HEK293 (cell line): ENCODE results near the gene LSM7.

ENCODE experiments used
- CTCF ChIA-PET: fragments of 350-600 bp; formaldehyde crosslinking; extraction: SDS; loops from one replicate; lab custom pipeline; 2021; ENCODE audit warnings: antibody characterized with exemption; lab: Yijun Ruan, JAX
- POLR2A ChIA-PET: fragments of 300-600 bp; formaldehyde crosslinking; extraction: SDS; loops from one replicate; lab custom pipeline; 2020; ENCODE audit warnings: antibody characterized with exemption, inconsistent platforms; lab: Yijun Ruan, JAX
- H3K27ac ChIP-seq: fragments of 200-500 bp; sonication (Bioruptor generic); 2 replicates; pipeline ENCODE4 v1.5.1; 2014; ENCODE audit warnings: low read depth, low read length, control low read depth, inconsistent platforms; ENCODE audit errors: extremely low read depth
- H3K36me3 ChIP-seq, 2 experiments: fragments of 200-500 bp in 1 of 2; sonication (Bioruptor generic) in 1 of 2; 1 replicate in 1 of 2; 2 replicates in 1 of 2; pipeline ENCODE4 v1.5.1; 2014 to 2017; ENCODE audit warnings: inconsistent platforms in 2 of 2, low read length in 2 of 2; ENCODE audit not compliant: control insufficient read depth in 2 of 2, insufficient read depth in 1 of 2
- H3K4me1 ChIP-seq: fragments of 200-500 bp; sonication (Bioruptor generic); 2 replicates; pipeline ENCODE4 v1.5.1; 2014; ENCODE audit warnings: mild to moderate bottlenecking, low read length, inconsistent platforms; ENCODE audit not compliant: control insufficient read depth, insufficient read depth
- H3K4me3 ChIP-seq: 2 replicates; pipeline ENCODE4 v1.5.1; 2011; ENCODE audit warnings: low read depth, mild to moderate bottlenecking, control low read depth, low read length, moderate library complexity
- H3K9me3 ChIP-seq: fragments of 200-500 bp; sonication (Bioruptor generic); 2 replicates; pipeline ENCODE4 v1.5.1; 2014; ENCODE audit warnings: low read depth, low read length, inconsistent platforms; ENCODE audit not compliant: control insufficient read depth, insufficient read depth
- EGR2 ChIP-seq: fragments of 450-650 bp; formaldehyde crosslinking; IDR thresholded peaks from 2 replicates; pipeline ENCODE4 v1.5.1; 2016; ENCODE audit warnings: low read depth, missing biosample characterization, missing genetic modification characterization
- OSR2 ChIP-seq: fragments of 450-650 bp; formaldehyde crosslinking; IDR thresholded peaks from 2 replicates; pipeline ENCODE4 v1.5.1; 2016; ENCODE audit warnings: missing biosample characterization, missing genetic modification characterization
- SP2 ChIP-seq: fragments of 450-650 bp; formaldehyde crosslinking; IDR thresholded peaks from 2 replicates; pipeline ENCODE4 v1.5.1; 2016; ENCODE audit warnings: missing biosample characterization, missing genetic modification characterization
- SP7 ChIP-seq: fragments of 450-650 bp; formaldehyde crosslinking; IDR thresholded peaks from 2 replicates; pipeline ENCODE4 v1.5.1; 2016; ENCODE audit warnings: missing biosample characterization, missing genetic modification characterization
- TRIM28 ChIP-seq: IDR thresholded peaks from 2 replicates; pipeline ENCODE4 v1.6.1; 2011; ENCODE audit warnings: low read length, control low read depth, borderline replicate concordance
- ZIC2 ChIP-seq: fragments of 450-650 bp; formaldehyde crosslinking; IDR thresholded peaks from 2 replicates; pipeline ENCODE4 v1.5.1; 2016; ENCODE audit warnings: missing biosample characterization, missing genetic modification characterization
- ZNF138 ChIP-seq: fragments of 450-650 bp; formaldehyde crosslinking; IDR thresholded peaks from 2 replicates; pipeline ENCODE4 v1.5.1; 2016; ENCODE audit warnings: missing biosample characterization, missing genetic modification characterization, borderline replicate concordance
- ZNF302 ChIP-seq: fragments of 450-650 bp; formaldehyde crosslinking; IDR thresholded peaks from 2 replicates; pipeline ENCODE4 v1.5.1; 2016; ENCODE audit warnings: missing biosample characterization, missing genetic modification characterization, low read depth
- ZNF423 ChIP-seq: fragments of 450-650 bp; formaldehyde crosslinking; IDR thresholded peaks from 2 replicates; pipeline ENCODE4 v1.5.1; 2016; ENCODE audit warnings: missing biosample characterization, missing genetic modification characterization
- ZNF433 ChIP-seq: fragments of 450-650 bp; formaldehyde crosslinking; IDR thresholded peaks from 2 replicates; pipeline ENCODE4 v1.5.1; 2016; ENCODE audit warnings: missing biosample characterization, missing genetic modification characterization, low read depth
- ZNF600 ChIP-seq: fragments of 450-650 bp; formaldehyde crosslinking; IDR thresholded peaks from 2 replicates; pipeline ENCODE4 v1.5.1; 2016; ENCODE audit warnings: missing biosample characterization, missing genetic modification characterization
- ZNF621 ChIP-seq: fragments of 450-650 bp; formaldehyde crosslinking; IDR thresholded peaks from 2 replicates; pipeline ENCODE4 v1.5.1; 2017; ENCODE audit warnings: missing biosample characterization, missing genetic modification characterization
- ZNF624 ChIP-seq: fragments of 450-650 bp; formaldehyde crosslinking; IDR thresholded peaks from 2 replicates; pipeline ENCODE4 v1.5.1; 2017; ENCODE audit warnings: missing biosample characterization, missing genetic modification characterization
- ZNF664 ChIP-seq: fragments of 450-650 bp; formaldehyde crosslinking; IDR thresholded peaks from 2 replicates; pipeline ENCODE4 v1.5.1; 2016; ENCODE audit warnings: missing biosample characterization, missing genetic modification characterization
- ZNF768 ChIP-seq: fragments of 450-650 bp; formaldehyde crosslinking; IDR thresholded peaks from 2 replicates; pipeline ENCODE4 v1.5.1; 2018; ENCODE audit warnings: missing biosample characterization, mild to moderate bottlenecking, missing genetic modification characterization
- ZNF792 ChIP-seq: fragments of 450-650 bp; formaldehyde crosslinking; IDR thresholded peaks from 2 replicates; pipeline ENCODE4 v1.5.1; 2016; ENCODE audit warnings: missing biosample characterization, missing genetic modification characterization
- ZNF837 ChIP-seq: fragments of 450-650 bp; formaldehyde crosslinking; IDR thresholded peaks from 2 replicates; pipeline ENCODE4 v1.5.1; 2016; ENCODE audit warnings: missing biosample characterization, missing genetic modification characterization
- TF ChIP-seq, protein P1 (sequence below): fragments of 450-650 bp; formaldehyde crosslinking; IDR thresholded peaks from 2 replicates; pipeline ENCODE4 v1.5.1; 2017; ENCODE audit warnings: missing biosample characterization, missing genetic modification characterization
- TF ChIP-seq, protein P2 (sequence below): fragments of 450-650 bp; IDR thresholded peaks from 2 replicates; pipeline ENCODE4 v1.5.1; 2018; ENCODE audit warnings: missing biosample characterization, mild to moderate bottlenecking, missing genetic modification characterization
- TF ChIP-seq, protein P3 (sequence below): fragments of 450-650 bp; formaldehyde crosslinking; IDR thresholded peaks from 2 replicates; pipeline ENCODE4; 2016; ENCODE audit warnings: missing biosample characterization, missing genetic modification characterization
- TF ChIP-seq, protein P4 (sequence below): fragments of 450-650 bp; formaldehyde crosslinking; IDR thresholded peaks from 2 replicates; pipeline ENCODE4 v1.5.1; 2017; ENCODE audit warnings: missing biosample characterization, missing genetic modification characterization
- TF ChIP-seq, protein P5 (sequence below): IDR thresholded peaks from 2 replicates; pipeline ENCODE4 v1.6.1; 2011; ENCODE audit warnings: mild to moderate bottlenecking, low read depth, low read length, borderline replicate concordance
- TF ChIP-seq, protein P6 (sequence below): fragments of 450-650 bp; formaldehyde crosslinking; IDR thresholded peaks from 2 replicates; pipeline ENCODE4 v1.5.1; 2016; ENCODE audit warnings: missing biosample characterization, missing genetic modification characterization, low read depth
- TF ChIP-seq, protein P7 (sequence below): fragments of 450-650 bp; formaldehyde crosslinking; IDR thresholded peaks from 2 replicates; pipeline ENCODE4 v1.5.1; 2016; ENCODE audit warnings: missing biosample characterization, missing genetic modification characterization

LSM7 gene

DNA sequence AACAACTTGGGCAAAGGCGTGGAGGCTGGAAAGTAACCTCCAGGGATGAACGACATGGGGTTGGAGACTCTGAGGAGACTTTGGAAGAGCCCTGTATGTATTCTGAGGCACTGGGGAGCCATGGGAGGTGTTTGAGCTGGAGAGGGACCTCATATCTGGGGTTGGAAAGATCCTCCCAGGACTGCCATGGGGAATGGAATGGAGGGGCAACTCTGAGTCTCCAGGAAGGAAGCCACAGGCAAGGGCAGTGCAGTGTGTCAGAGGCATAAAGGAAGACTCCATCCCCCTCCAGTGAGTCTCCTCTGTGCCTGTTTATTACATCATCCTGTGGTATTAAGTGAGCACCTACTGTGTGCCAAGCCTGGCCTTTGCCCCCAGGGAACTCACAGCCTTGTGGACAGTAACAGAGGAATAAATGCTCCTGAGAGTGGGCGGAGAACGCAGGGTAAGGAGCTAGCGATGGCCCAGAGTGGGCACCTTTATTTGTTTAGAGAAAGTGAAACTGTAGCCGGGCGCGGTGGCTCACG is 54.1 kb downstream of the LSM7 start (continued):
- TF ChIP-seq, protein P1, sequence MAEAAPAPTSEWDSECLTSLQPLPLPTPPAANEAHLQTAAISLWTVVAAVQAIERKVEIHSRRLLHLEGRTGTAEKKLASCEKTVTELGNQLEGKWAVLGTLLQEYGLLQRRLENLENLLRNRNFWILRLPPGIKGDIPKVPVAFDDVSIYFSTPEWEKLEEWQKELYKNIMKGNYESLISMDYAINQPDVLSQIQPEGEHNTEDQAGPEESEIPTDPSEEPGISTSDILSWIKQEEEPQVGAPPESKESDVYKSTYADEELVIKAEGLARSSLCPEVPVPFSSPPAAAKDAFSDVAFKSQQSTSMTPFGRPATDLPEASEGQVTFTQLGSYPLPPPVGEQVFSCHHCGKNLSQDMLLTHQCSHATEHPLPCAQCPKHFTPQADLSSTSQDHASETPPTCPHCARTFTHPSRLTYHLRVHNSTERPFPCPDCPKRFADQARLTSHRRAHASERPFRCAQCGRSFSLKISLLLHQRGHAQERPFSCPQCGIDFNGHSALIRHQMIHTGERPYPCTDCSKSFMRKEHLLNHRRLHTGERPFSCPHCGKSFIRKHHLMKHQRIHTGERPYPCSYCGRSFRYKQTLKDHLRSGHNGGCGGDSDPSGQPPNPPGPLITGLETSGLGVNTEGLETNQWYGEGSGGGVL (tag by site-specific recombination) = no peak
- TF ChIP-seq ZNF792 (tag by site-specific recombination) = no peak
- TF ChIP-seq SP2 (tag by site-specific recombination) = no peak
- TF ChIP-seq ZIC2 (tag by site-specific recombination) = no peak
- TF ChIP-seq, protein P2, sequence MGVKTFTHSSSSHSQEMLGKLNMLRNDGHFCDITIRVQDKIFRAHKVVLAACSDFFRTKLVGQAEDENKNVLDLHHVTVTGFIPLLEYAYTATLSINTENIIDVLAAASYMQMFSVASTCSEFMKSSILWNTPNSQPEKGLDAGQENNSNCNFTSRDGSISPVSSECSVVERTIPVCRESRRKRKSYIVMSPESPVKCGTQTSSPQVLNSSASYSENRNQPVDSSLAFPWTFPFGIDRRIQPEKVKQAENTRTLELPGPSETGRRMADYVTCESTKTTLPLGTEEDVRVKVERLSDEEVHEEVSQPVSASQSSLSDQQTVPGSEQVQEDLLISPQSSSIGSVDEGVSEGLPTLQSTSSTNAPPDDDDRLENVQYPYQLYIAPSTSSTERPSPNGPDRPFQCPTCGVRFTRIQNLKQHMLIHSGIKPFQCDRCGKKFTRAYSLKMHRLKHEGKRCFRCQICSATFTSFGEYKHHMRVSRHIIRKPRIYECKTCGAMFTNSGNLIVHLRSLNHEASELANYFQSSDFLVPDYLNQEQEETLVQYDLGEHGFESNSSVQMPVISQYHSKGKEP (tag by site-specific recombination) = no peak
- TF ChIP-seq ZNF624 (tag by site-specific recombination) = no peak
- peak; percentile 99 for TF ChIP-seq ZNF664 (tag by site-specific recombination)
- TF ChIP-seq ZNF423 (tag by site-specific recombination) = no peak
- TF ChIP-seq SP7 (tag by site-specific recombination) = no peak
- TF ChIP-seq, protein P3, sequence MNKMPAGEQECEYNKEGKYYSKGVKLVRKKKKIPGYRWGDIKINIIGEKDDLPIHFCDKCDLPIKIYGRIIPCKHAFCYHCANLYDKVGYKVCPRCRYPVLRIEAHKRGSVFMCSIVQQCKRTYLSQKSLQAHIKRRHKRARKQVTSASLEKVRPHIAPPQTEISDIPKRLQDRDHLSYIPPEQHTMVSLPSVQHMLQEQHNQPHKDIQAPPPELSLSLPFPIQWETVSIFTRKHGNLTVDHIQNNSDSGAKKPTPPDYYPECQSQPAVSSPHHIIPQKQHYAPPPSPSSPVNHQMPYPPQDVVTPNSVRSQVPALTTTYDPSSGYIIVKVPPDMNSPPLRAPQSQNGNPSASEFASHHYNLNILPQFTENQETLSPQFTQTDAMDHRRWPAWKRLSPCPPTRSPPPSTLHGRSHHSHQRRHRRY (tag by site-specific recombination) = no peak
- 0 out of 2 replicates have a peak, but pooled peaks have one; percentile 1 for TF ChIP-seq EGR2
- TF ChIP-seq ZNF837 (tag by site-specific recombination) = no peak

DNA sequence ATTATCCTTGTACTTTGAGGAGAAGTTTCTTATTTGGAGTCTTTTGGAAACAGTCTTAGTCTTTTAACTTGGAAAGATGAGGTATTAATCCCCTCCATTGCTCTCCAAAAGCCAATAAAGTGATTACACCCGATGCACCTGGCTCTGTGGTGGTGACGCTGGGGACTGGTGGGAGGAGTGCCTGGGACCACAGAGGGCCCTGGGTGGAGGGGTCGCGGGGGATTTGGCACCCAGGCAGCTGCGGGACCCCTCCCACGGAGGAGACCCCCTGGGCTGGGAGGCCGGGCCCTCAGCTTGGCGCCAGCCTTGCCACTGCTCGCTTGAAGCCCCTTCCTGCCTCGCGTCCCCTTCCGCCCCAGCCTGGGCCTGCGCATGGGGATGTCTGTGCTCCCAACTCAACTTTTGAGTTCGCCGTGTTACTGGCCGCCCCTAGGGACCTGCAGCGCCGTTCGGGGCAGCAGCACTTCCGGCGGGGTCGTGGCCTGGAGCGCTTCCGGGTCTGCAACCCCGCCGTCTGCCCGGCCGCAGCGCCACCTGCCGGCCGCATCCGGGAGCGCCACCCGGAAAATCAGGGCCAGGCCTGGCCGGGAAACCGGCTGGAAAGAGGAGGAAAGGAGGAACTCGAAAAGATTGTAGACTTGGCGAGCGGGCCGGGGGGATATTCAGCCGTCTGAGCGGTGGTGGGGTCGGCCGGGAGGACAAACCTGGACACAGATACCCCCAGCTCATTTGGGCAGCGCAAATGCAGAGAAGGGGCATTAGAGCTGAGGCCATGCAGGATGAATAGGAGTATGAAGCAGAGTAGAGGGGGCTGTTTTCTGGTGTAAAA is 54.8 kb downstream of the LSM7 start:
- Histone ChIP-seq H3K4me3 (peak overlapping the region; percentile 6; the same call in 1 of the 2 replicates), H3K27ac (peak overlapping the region; percentile 98), H3K9me3 (no peaks in the 10 kb centered on the region), H3K4me1 (0 out of 2 replicates have a peak, but pooled peaks cover 4% of the 10 kb centered on the region), H3K36me3 (peaks cover 6 to 32% of the 10 kb centered on the region in 2 experiments; a peak in 2 of 3 replicates)
- POLR2A ChIA-PET = interaction anchor here (1.4 kb wide), 1 partner anchor 38 kb away, joined by 4 read pairs; the partner anchor contains the start of gene PLEKHJ1
- CTCF ChIA-PET = interaction anchor here (0.5 to 4.3 kb wide), 20 partner anchors 11 to 383 kb away, joined by 3 to 25 read pairs (median 5); partner anchors contain the start of gene LMNB2
- TF ChIP-seq ZNF302 = no peak
- TF ChIP-seq, protein P4, sequence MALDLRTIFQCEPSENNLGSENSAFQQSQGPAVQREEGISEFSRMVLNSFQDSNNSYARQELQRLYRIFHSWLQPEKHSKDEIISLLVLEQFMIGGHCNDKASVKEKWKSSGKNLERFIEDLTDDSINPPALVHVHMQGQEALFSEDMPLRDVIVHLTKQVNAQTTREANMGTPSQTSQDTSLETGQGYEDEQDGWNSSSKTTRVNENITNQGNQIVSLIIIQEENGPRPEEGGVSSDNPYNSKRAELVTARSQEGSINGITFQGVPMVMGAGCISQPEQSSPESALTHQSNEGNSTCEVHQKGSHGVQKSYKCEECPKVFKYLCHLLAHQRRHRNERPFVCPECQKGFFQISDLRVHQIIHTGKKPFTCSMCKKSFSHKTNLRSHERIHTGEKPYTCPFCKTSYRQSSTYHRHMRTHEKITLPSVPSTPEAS (tag by site-specific recombination) = no peak
- no peak for TF ChIP-seq TRIM28
- no peak for TF ChIP-seq ZNF433 (tag by site-specific recombination)
- TF ChIP-seq, protein P5, sequence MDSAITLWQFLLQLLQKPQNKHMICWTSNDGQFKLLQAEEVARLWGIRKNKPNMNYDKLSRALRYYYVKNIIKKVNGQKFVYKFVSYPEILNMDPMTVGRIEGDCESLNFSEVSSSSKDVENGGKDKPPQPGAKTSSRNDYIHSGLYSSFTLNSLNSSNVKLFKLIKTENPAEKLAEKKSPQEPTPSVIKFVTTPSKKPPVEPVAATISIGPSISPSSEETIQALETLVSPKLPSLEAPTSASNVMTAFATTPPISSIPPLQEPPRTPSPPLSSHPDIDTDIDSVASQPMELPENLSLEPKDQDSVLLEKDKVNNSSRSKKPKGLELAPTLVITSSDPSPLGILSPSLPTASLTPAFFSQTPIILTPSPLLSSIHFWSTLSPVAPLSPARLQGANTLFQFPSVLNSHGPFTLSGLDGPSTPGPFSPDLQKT = no peak
- TF ChIP-seq, protein P6, sequence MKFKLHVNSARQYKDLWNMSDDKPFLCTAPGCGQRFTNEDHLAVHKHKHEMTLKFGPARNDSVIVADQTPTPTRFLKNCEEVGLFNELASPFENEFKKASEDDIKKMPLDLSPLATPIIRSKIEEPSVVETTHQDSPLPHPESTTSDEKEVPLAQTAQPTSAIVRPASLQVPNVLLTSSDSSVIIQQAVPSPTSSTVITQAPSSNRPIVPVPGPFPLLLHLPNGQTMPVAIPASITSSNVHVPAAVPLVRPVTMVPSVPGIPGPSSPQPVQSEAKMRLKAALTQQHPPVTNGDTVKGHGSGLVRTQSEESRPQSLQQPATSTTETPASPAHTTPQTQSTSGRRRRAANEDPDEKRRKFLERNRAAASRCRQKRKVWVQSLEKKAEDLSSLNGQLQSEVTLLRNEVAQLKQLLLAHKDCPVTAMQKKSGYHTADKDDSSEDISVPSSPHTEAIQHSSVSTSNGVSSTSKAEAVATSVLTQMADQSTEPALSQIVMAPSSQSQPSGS = no peak
- TF ChIP-seq, protein P7, sequence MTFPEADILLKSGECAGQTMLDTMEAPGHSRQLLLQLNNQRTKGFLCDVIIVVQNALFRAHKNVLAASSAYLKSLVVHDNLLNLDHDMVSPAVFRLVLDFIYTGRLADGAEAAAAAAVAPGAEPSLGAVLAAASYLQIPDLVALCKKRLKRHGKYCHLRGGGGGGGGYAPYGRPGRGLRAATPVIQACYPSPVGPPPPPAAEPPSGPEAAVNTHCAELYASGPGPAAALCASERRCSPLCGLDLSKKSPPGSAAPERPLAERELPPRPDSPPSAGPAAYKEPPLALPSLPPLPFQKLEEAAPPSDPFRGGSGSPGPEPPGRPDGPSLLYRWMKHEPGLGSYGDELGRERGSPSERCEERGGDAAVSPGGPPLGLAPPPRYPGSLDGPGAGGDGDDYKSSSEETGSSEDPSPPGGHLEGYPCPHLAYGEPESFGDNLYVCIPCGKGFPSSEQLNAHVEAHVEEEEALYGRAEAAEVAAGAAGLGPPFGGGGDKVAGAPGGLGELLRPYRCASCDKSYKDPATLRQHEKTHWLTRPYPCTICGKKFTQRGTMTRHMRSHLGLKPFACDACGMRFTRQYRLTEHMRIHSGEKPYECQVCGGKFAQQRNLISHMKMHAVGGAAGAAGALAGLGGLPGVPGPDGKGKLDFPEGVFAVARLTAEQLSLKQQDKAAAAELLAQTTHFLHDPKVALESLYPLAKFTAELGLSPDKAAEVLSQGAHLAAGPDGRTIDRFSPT (tag by site-specific recombination) = peak; percentile 89
- TF ChIP-seq ZNF621 = no peak
- no peak for TF ChIP-seq ZNF138
- TF ChIP-seq ZNF768 (tag by site-specific recombination) = no peak
- peak; percentile 68 for TF ChIP-seq ZIC2 (tag by site-specific recombination)
- peak; percentile 19 for TF ChIP-seq OSR2 (tag by site-specific recombination)
- peak; percentile 92 for TF ChIP-seq ZNF600 (tag by site-specific recombination)
